K562 (cell line): ENCODE results near the gene LSM11.

Experiments used
- CTCF ChIP-seq, 3 experiments: IDR thresholded peaks in 2 of 3; conservative IDR thresholded peaks in 1 of 3; 2 replicates each; pipeline ENCODE4 v1.5.1; 2011 to 2012; ENCODE audit warnings: low read length in 3 of 3, mild to moderate bottlenecking in 3 of 3, control low read depth in 2 of 3, improper control_type of control experiment in 1 of 3, inconsistent platforms in 1 of 3, low read depth in 1 of 3, mixed read lengths in 1 of 3, moderate library complexity in 1 of 3; ENCODE audit not compliant: insufficient read depth in 2 of 3
- MAFK ChIP-seq: IDR thresholded peaks from 2 replicates; pipeline ENCODE4 v1.6.1; 2011; ENCODE audit warnings: low read length, improper control_type of control experiment
- PHB2 ChIP-seq: fragments of 450-650 bp; IDR thresholded peaks from 2 replicates; pipeline ENCODE4 v1.6.1; 2017; ENCODE audit warnings: low read depth
- ZFP91 ChIP-seq: sonication (generic); formaldehyde crosslinking; IDR thresholded peaks from 2 replicates; pipeline ENCODE4 v1.8.0; 2022; ENCODE audit warnings: mild to moderate bottlenecking, missing genetic modification reagents
- ZNF589 ChIP-seq: fragments of 200-800 bp; sonication (Bioruptor generic); IDR thresholded peaks from 2 replicates; pipeline ENCODE4 v1.6.1; 2016; ENCODE audit warnings: low read depth, missing genetic modification characterization, missing compliant biosample characterization

GRCh38 chr5:157749462-157749799 lies 5.9 kb downstream of the LSM11 start:
- TF ChIP-seq ZFP91 (CRISPR knock-in tag) (no peak), CTCF (IDR thresholded peaks at IDR 0.05 in 2 of 3, conservative IDR thresholded peaks at IDR 0.05 in 1 of 3; ENCODE audit: insufficient read depth in 2 of 3, low read depth in 1 of 3, low read length in 3 of 3) (no peak), MAFK (no peak), PHB2 (no peak), ZNF589 (CRISPR knock-in tag) (no peak)
